Peyer's patch (tissue), 4 donors: ENCODE data around the gene CLEC20A.

Experiments used
- POLR2A ChIP-seq, 2 donors: fragments of 450-650 bp; IDR thresholded peaks; one replicate each; pipeline ENCODE4 v1.5.1; 2017; ENCODE audit warnings: antibody characterized with exemption in 2 of 2, mild to moderate bottlenecking in 2 of 2, moderate library complexity in 2 of 2
- TF ChIP-seq, protein P1 (sequence below), 6 experiments: fragments of 450-650 bp in 4 of 6; fragments of 200-600 bp in 2 of 6; sonication (generic) in 1 of 6; IDR thresholded peaks; one replicate each; pipeline ENCODE4 v1.5.1; 2017 to 2019; ENCODE audit warnings: antibody characterized with exemption in 6 of 6, mild to moderate bottlenecking in 3 of 6, moderate library complexity in 1 of 6

DNA sequence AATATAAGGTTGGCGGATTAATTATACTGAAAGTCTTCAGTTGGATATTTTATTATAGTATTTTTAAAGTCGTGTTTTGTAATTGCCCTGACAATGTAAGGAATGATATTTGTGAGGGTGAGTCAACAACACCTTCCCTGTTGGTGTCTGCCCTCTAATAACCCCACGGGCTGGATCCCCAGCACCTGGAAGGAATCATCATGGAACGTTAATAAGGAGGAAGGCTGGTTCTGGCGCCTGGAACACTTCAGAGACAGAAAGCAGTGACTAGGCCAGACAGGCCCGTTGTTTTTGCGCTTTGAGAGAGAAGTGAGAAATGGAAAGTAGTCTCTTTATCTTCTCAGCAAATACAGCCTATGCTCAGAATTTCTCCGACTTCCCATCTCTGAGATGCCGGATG is 47.8 kb upstream of the CLEC20A start:
- TF ChIP-seq, protein P1, sequence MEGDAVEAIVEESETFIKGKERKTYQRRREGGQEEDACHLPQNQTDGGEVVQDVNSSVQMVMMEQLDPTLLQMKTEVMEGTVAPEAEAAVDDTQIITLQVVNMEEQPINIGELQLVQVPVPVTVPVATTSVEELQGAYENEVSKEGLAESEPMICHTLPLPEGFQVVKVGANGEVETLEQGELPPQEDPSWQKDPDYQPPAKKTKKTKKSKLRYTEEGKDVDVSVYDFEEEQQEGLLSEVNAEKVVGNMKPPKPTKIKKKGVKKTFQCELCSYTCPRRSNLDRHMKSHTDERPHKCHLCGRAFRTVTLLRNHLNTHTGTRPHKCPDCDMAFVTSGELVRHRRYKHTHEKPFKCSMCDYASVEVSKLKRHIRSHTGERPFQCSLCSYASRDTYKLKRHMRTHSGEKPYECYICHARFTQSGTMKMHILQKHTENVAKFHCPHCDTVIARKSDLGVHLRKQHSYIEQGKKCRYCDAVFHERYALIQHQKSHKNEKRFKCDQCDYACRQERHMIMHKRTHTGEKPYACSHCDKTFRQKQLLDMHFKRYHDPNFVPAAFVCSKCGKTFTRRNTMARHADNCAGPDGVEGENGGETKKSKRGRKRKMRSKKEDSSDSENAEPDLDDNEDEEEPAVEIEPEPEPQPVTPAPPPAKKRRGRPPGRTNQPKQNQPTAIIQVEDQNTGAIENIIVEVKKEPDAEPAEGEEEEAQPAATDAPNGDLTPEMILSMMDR (IDR thresholded peaks at IDR 0.05): no peak
- no peak for TF ChIP-seq POLR2A (IDR thresholded peaks at IDR 0.05)
